GM21737 (cell line): ENCODE data around the gene SLC17A8.

Experiments
- ATAC-seq: cut with Tn5 transposase; IDR thresholded peaks from one replicate; pipeline ENCODE4 v1.9.1; 2021; ENCODE audit warnings: mild to moderate bottlenecking, moderate library complexity; ENCODE audit not compliant: unreplicated experiment

The SLC17A8 gene

GRCh38 chr12:100468126-100468525 lies 111.3 kb downstream of the SLC17A8 start:
- ATAC-seq, result no peak
